GM12892 (cell line): ENCODE measurements around the gene PIK3R2.

Experiments
- DNase-seq: peaks from one replicate; pipeline ENCODE4 v3.0.0; 2011; ENCODE audit not compliant: insufficient read length
- FAIRE-seq: peaks from 2 replicates; lab custom pipeline; 2011; peaks lifted over from hg19 to GRCh38; lab: Jason Lieb, UNC
- POLR2A ChIP-seq: IDR thresholded peaks from 2 replicates; pipeline ENCODE4 v1.6.1; 2011; ENCODE audit warnings: low read depth, low read length, control low read depth
- POLR2AphosphoS5 ChIP-seq: IDR thresholded peaks from 2 replicates; pipeline ENCODE4 v1.6.1; 2011; ENCODE audit warnings: low read depth, low read length, control low read depth
- TAF1 ChIP-seq: IDR thresholded peaks from 2 replicates; pipeline ENCODE4 v1.6.1; 2011; ENCODE audit warnings: low read depth, mild to moderate bottlenecking, control low read depth, low read length, borderline replicate concordance

PIK3R2 gene

DNA sequence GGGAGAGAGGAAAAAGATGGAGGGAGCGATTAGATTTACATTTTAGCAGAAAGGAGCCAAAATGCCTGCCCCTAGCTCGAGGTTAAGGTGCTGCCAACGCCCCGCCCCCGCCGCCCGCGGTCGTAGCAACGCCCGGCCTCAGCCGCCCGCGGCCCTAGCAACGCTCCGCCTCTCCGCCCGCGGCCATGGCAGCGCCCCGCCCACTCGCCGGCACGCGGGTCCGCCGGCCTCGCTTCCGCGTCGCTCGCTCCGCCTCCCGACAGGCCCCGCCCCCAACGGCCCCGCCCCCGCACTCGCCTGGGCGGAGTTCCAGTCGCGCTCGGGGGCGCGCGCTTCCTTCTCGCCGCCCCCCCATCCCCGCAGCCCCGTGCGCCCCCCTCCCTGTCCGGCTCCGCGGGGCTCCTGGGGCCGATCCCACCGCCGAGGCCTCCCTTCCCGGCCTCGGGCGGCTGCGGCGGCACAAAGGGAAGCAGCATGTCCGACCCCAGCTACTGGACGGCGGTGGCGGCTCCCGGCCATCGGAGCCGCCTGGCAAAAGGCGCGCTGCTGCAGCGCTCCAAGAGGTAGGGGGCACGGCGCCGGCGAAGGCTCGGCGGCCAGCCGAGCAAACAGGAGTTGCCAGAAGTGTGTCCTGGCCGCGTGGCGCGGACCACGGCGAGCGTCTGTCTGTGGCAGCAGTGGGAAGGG lies 35.1 kb upstream of the PIK3R2 start:
- TF ChIP-seq POLR2A, result no peak; the same call in 1 of the 2 replicates
- TF ChIP-seq TAF1, result no peak
- TF ChIP-seq POLR2AphosphoS5, result no peak
- peak; percentile 95 for FAIRE-seq
- DNase-seq, result peak; percentile 98

GRCh38 chr19:18118420-18119012 lies 34.4 kb upstream of the PIK3R2 start:
- FAIRE-seq (peak; percentile 33), DNase-seq (no peak)
- TF ChIP-seq POLR2A (no peak), POLR2AphosphoS5 (no peak), TAF1 (no peak)

DNA sequence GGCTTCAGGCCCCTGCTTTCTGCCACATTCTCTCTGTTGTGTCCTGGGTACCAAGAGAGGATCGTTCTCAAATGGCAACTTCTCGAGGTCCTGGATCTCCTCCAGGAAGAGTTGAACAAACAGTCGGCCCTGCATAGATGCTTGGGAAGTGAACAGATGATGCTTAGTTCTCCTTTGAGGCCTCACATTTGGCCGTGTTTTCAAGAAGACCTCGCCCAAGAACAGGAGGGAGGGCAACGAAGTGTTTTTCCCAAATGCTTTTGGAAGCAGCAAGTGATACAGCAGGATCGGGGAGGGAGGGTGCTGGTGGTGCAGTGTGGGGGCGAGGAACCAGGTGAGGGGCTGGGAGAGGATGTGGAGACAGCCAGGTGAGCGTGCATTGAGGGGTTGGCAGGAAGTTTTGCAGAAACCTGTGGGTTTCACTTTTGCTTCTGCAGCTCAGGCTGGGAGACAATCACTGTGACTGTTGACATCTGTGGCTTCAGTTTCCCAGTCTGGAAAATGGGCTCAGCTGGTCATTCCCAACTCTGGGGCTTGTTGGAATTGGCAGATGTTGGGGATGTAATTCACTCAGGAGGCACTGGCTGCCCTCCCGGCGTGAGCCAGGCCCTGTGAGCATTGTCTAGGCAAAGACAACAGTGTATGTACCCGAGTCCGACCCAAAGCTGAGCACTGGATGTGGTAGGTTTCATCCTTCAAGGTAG lies 33.8 kb upstream of the PIK3R2 start:
- TF ChIP-seq TAF1 (no peak), POLR2AphosphoS5 (no peak), POLR2A (no peak)
- DNase-seq (no peak), FAIRE-seq (peak; percentile 92)

DNA sequence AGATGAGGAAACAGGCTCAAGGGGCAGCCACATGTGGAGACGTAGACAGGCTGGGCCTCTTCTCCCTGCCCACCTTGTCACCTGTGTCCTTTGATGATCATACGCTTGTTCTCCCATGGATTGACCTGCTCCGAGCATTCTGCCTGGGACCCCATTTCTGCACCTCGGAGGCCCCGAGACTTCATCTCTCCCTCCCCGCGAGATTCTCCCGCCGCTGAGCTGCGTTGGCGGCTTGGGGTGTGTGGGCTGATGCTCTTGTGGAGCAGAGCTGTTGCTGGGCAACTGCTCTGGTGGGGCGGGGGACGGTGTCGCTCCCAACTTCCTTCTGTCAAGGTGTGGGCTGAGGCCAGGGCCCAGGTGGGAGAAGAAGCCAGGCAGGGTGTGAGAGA lies 33.3 kb upstream of the PIK3R2 start:
- DNase-seq (no peak), FAIRE-seq (no peak)
- TF ChIP-seq POLR2A, result no peak
- no peak for TF ChIP-seq TAF1
- no peak for TF ChIP-seq POLR2AphosphoS5

DNA sequence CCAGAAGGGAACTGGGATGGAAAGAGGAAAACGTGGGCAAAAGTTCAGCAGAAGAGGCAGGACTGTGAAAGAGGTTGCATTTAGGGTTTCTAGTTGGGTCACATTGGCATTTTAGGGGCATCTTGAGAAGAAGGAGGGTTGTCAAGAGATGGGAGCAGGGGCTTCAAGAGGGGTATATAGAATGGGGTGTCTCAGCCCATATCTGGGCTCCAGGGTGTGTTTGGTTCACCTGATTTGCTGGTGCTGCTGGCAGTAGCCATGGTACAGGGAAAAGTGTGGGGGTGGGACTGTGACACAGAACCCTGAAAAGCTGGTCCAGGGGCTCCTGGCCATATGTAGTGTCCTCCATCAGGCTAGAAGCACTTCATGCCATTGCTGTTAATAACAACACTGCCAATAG lies 32.8 kb upstream of the PIK3R2 start:
- FAIRE-seq (no peak), DNase-seq (no peak)
- TF ChIP-seq POLR2AphosphoS5 (no peak), TAF1 (no peak), POLR2A (no peak)

DNA sequence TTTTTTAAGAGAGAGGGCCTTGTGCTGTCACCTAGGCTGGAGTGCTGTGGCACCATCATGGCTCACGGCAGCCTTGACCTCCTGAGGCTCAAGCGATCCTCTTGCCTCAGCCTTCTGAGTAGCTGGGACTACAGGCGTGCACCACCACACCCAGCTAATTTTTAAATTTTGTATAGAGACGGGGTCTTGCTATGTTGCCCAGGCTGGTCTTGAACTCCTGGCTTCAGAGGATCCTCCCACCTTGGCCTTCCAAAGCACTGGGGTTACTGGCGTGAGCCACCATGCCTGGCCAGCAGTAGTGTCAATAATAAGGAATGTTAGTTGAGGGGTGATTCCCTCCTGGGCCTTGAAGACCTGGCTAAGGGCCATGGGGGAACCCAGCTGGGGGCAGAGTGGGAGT lies 31.8 kb upstream of the PIK3R2 start:
- TF ChIP-seq TAF1 (no peak), POLR2AphosphoS5 (no peak), POLR2A (no peak)
- DNase-seq, result no peak
- no peak for FAIRE-seq

DNA sequence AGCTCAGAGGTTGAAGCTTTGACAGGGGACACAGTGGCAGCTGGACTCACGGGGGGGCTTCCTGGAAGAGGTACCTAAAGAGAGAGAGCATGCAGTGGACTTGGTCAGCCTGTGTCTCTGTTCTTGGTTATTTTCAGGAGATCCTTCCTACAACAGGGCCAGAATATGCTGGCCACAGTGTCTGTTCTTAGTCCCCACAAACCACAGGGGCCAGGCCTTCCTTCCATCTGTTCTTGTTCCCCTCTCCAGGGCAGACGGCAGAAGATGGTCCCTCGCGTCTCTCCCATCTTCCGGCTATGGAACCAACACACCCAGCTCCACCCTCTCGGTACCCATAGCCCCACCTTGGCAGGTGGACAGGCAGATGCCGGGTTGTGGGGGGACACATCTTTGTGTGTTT lies 30.5 kb upstream of the PIK3R2 start:
- DNase-seq, result no peak
- TF ChIP-seq POLR2AphosphoS5 (no peak), POLR2A (no peak), TAF1 (no peak)
- FAIRE-seq, result no peak

DNA sequence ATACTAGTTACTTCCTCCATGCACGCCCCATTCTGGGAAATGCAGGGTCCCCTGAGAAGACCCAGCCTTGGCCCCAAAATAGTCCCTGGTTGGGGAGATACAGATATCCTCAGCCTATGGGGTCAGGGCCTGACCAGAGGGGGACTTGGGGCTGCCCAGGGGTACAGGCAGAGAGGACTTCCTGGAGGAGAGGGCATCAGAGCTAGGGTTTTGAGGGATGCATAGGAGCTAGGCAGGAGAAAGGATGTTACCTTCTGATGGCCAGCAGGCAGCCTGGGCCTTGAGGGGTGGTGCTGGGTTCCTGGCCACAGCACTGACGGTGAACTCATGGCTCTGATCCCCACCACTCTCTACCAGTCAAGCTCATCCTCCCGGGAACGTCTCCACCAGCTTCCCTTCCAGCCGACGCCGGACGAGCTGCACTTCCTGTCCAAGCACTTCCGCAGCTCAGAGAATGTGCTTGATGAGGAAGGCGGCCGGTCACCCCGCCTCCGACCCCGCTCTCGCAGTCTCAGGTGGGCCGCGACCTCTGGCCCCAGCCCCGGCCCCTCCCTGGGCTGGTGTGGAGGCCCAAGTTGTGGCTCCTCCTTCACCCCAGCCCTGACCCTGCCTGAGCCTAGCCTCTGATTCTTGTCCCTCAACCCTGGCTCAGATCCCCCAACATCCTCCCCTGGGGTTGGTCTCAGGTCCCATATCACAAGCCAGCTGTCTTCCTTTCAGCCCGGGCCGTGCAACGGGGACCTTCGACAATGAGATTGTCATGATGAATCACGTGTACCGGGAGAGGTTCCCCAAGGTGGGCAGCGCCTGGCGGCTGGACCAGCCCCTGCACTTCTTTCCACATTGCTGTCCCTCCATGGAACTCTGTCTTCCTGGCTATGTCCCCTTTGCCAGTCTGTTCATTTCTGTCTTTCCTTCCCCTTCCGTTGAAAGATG lies 29.8 kb upstream of the PIK3R2 start:
- FAIRE-seq (no peak), DNase-seq (no peak)
- TF ChIP-seq TAF1 (no peak), POLR2A (no peak), POLR2AphosphoS5 (no peak)

- DNase-seq (no peak), FAIRE-seq (no peak)
- TF ChIP-seq POLR2A (no peak), TAF1 (no peak), POLR2AphosphoS5 (no peak)
Measured at GRCh38 chr19:18123819-18124218, 29.1 kb upstream of the PIK3R2 start.

DNA sequence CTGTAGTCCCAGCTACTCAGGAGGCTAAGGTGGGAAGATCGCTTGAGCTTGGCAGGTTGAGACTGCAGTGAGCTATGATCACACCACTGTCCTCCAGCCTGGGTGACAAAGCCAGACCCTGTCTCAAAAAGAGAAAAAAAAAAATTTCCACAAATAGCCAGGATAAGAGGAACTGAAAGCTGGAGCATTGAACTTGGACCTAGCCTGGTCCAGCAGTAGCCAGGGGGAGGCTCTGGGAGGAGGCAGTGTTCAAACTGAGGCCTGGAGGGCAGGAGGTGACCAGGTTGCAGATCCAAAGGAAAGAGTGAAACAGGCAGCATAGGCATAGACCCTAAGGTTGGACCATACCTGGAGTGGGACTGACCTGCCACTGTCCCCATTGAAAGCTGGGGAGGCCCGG lies 26.9 kb upstream of the PIK3R2 start:
- DNase-seq (no peak), FAIRE-seq (no peak)
- TF ChIP-seq POLR2AphosphoS5, result no peak
- no peak for TF ChIP-seq POLR2A
- TF ChIP-seq TAF1, result no peak

- TF ChIP-seq POLR2A (no peak), POLR2AphosphoS5 (no peak), TAF1 (no peak)
- no peak for FAIRE-seq
- no peak for DNase-seq
Measured at GRCh38 chr19:18128044-18128443, 24.9 kb upstream of the PIK3R2 start.

- FAIRE-seq, result no peak
Measured at GRCh38 chr19:18128805-18129204, 24.2 kb upstream of the PIK3R2 start.

More at GRCh38 chr19:18128805-18129204, 24.2 kb upstream of the PIK3R2 start:
- TF ChIP-seq POLR2A (no peak), POLR2AphosphoS5 (no peak)
- no peak for DNase-seq
